CD1c-positive myeloid dendritic cell (primary cell): Measurements from ENCODE around the gene METTL24.
"Not testable (repeated sequence)": the region's sequence is repeated elsewhere in the genome, so short reads cannot be mapped to it uniquely, and the experiment has no call there.

Experiments used
- DNase-seq: peaks from one replicate; pipeline ENCODE4 v3.0.0-alpha.2; 2016; ENCODE audit errors: extremely low spot score

METTL24 gene

GRCh38 chr6:110315207-110315868 lies 42.8 kb downstream of the METTL24 start:
- DNase-seq: no peak

GRCh38 chr6:110310861-110311446 lies 47.2 kb downstream of the METTL24 start:
- DNase-seq: no peak

GRCh38 chr6:110309432-110309831 lies 48.7 kb downstream of the METTL24 start:
- DNase-seq: not testable (repeated sequence)

GRCh38 chr6:110307368-110307767 lies 50.8 kb downstream of the METTL24 start:
- no peak for DNase-seq

GRCh38 chr6:110305832-110306231 lies 52.3 kb downstream of the METTL24 start:
- DNase-seq: not testable (repeated sequence)

GRCh38 chr6:110303692-110304091 lies 54.5 kb downstream of the METTL24 start:
- DNase-seq: not testable (repeated sequence)

GRCh38 chr6:110298916-110299315 lies 59.2 kb downstream of the METTL24 start:
- no peak for DNase-seq

GRCh38 chr6:110298411-110298810 lies 59.7 kb downstream of the METTL24 start:
- DNase-seq: no peak

GRCh38 chr6:110296241-110297025 lies 61.7 kb downstream of the METTL24 start:
- DNase-seq: no peak

GRCh38 chr6:110295451-110296165 lies 62.5 kb downstream of the METTL24 start:
- DNase-seq: no peak

- no peak for DNase-seq
Measured at GRCh38 chr6:110287462-110288341, 70.4 kb downstream of the METTL24 start.

- DNase-seq: no peak
Measured at GRCh38 chr6:110285306-110286060, 72.7 kb downstream of the METTL24 start.

GRCh38 chr6:110284855-110285254 lies 73.3 kb downstream of the METTL24 start:
- no peak for DNase-seq

- no peak for DNase-seq
Measured at GRCh38 chr6:110283657-110284056, 74.5 kb downstream of the METTL24 start.

- no peak for DNase-seq
Measured at GRCh38 chr6:110282412-110282811, 75.7 kb downstream of the METTL24 start.

- DNase-seq: no peak
Measured at GRCh38 chr6:110277100-110277665, 81.0 kb downstream of the METTL24 start.

- DNase-seq: not testable (repeated sequence)
Measured at GRCh38 chr6:110272781-110273180, 85.4 kb downstream of the METTL24 start.

- DNase-seq: no peak
Measured at GRCh38 chr6:110271732-110272022, 86.5 kb downstream of the METTL24 start.

- no peak for DNase-seq
Measured at GRCh38 chr6:110270165-110270564, 88.0 kb downstream of the METTL24 start.

- no peak for DNase-seq
Measured at GRCh38 chr6:110269623-110270022, 88.5 kb downstream of the METTL24 start.
